K562 (cell line): ENCODE results near the gene ZNF655. TPM values are rescaled to one million over a fixed set of nuclear protein-coding genes. Genes with fewer than 3 reads are reported as not detected.

Experiments used
- CBFB ChIP-seq: sonication (generic); formaldehyde crosslinking; IDR thresholded peaks from 2 replicates; pipeline ENCODE4 v1.4.0; 2020; ENCODE audit warnings: mild to moderate bottlenecking, missing genetic modification reagents
- CBX1 ChIP-seq: sonication (generic); IDR thresholded peaks from 2 replicates; pipeline ENCODE4 v1.6.1; 2016; ENCODE audit warnings: antibody characterized with exemption, low read depth, mild to moderate bottlenecking
- CHAMP1 ChIP-seq: fragments of 450-650 bp; IDR thresholded peaks from 2 replicates; pipeline ENCODE4 v1.6.1; 2016; ENCODE audit warnings: mild to moderate bottlenecking
- CHD2 ChIP-seq: IDR thresholded peaks from 2 replicates; pipeline ENCODE4 v1.6.1; 2011; ENCODE audit warnings: low read depth, low read length
- HMGN3 ChIP-seq: IDR thresholded peaks from 2 replicates; pipeline ENCODE4 v1.6.1; 2011; ENCODE audit warnings: borderline replicate concordance, low read depth, mild to moderate bottlenecking, mixed read lengths, low read length; ENCODE audit not compliant: insufficient read length; ENCODE audit errors: extremely low read depth
- RBBP5 ChIP-seq: fragments of 200-600 bp; sonication (generic); IDR thresholded peaks from 2 replicates; pipeline ENCODE4 v1.6.1; 2012; ENCODE audit warnings: borderline replicate concordance, mild to moderate bottlenecking, low read length, control low read depth, inconsistent platforms; ENCODE audit not compliant: insufficient read depth, poor library complexity, severe bottlenecking
- RNF219 ChIP-seq: fragments of 250-450 bp; sonication (Bioruptor Pico); IDR thresholded peaks from 2 replicates; pipeline ENCODE4 v1.5.0; 2022; ENCODE audit warnings: mild to moderate bottlenecking
- SIX5 ChIP-seq, 2 experiments: IDR thresholded peaks; 2 replicates each; pipeline ENCODE4 v1.6.1; 2011; ENCODE audit warnings: low read length in 2 of 2, borderline replicate concordance in 1 of 2, low read depth in 1 of 2, mild to moderate bottlenecking in 1 of 2, moderate library complexity in 1 of 2; ENCODE audit not compliant: insufficient read depth in 1 of 2
- ZNF274 ChIP-seq: IDR thresholded peaks from 2 replicates; pipeline ENCODE4 v1.6.1; 2011; ENCODE audit warnings: low read depth, mild to moderate bottlenecking, low read length, moderate library complexity, borderline replicate concordance
- polyA plus RNA-seq, 8 experiments: library from polyadenylated mRNA; depleted of rRNA in 4 of 8; stranded (reverse) in 5 of 8; unstranded in 3 of 8; fragments of >200 nt; fragmentation: Nextera tagmentation in 2 of 8; fragmentation: Illumina TruSeq in 1 of 8; extraction: Ambion mirVana in 2 of 8; extraction: Trizol in 1 of 8; gene quantifications; 2 replicates each; pipeline versions ENCODE4 v1.2.1 to v1.2.3, GENCODE V29; 2011 to 2014; ENCODE audit warnings: inconsistent platforms in 1 of 8, missing spikeins in 1 of 8
- total RNA-seq, 7 experiments: library from RNA; depleted of rRNA in 6 of 7; stranded (reverse); fragments of >200 nt in 6 of 7; fragmentation: Illumina TruSeq in 2 of 7; extraction: Trizol in 2 of 7; gene quantifications; 2 replicates each; pipeline versions ENCODE4 v1.2.1 to v1.2.3, GENCODE V29; 2011 to 2021; ENCODE audit warnings: low replicate concordance in 1 of 7

ZNF655 gene
- total and polyA plus RNA-seq, 9 of the 15 experiments (the other 6 are each of a cell fraction or from before 2014, with no cell fraction given), result 25.7 to 130 (median 95.2) TPM

GRCh38 chr7:99551767-99552463, 6.5 kb upstream of the ZNF655 start, which contains the start of gene FAM200A (continued):
- TF ChIP-seq SIX5 (IDR thresholded peaks at IDR 0.05; ENCODE audit: borderline replicate concordance in 1 of 2, insufficient read depth in 1 of 2, low read depth in 1 of 2, low read length in 2 of 2), result peak; percentile 7 to 48; a peak in 2 of 4 replicates
- TF ChIP-seq CHAMP1, result peak; percentile 48; the same call in 1 of the 2 replicates
- TF ChIP-seq CHD2, result peak; percentile 22; the same call in 1 of the 2 replicates
- TF ChIP-seq ZNF274, result no peak
- no peak for TF ChIP-seq CBX1
- peak; percentile 94 for TF ChIP-seq RBBP5
- peak; percentile 43 for TF ChIP-seq HMGN3
- no peak for TF ChIP-seq RNF219 (CRISPR knock-in tag)
- TF ChIP-seq CBFB (CRISPR knock-in tag), result peak; percentile 88; the same call in 1 of the 2 replicates
